Measurements from ENCODE around the gene RERE.

DNA sequence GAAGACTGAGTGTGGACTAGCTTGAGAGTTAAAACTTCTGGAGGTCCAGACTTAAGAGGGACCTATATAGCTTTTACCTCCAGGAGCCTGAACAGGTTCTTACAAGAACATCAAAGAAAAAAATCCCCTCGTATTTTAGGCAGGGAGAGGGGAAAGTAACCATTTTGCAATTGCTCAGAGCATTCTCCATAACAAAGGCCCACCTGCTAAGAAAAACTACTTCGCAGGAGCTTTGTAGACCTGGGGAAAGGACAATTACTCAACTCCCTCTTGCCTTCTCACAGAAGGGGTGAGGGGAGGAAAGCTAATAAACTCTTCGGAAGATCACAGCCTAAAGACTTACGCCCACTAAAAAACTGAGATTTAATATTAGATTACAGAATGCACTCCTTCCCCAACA is 86.3 kb downstream of the RERE start:
- TF ChIP-seq, protein P1, sequence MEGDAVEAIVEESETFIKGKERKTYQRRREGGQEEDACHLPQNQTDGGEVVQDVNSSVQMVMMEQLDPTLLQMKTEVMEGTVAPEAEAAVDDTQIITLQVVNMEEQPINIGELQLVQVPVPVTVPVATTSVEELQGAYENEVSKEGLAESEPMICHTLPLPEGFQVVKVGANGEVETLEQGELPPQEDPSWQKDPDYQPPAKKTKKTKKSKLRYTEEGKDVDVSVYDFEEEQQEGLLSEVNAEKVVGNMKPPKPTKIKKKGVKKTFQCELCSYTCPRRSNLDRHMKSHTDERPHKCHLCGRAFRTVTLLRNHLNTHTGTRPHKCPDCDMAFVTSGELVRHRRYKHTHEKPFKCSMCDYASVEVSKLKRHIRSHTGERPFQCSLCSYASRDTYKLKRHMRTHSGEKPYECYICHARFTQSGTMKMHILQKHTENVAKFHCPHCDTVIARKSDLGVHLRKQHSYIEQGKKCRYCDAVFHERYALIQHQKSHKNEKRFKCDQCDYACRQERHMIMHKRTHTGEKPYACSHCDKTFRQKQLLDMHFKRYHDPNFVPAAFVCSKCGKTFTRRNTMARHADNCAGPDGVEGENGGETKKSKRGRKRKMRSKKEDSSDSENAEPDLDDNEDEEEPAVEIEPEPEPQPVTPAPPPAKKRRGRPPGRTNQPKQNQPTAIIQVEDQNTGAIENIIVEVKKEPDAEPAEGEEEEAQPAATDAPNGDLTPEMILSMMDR (IDR thresholded peaks at IDR 0.05), result no peak
- TF ChIP-seq, protein P2, sequence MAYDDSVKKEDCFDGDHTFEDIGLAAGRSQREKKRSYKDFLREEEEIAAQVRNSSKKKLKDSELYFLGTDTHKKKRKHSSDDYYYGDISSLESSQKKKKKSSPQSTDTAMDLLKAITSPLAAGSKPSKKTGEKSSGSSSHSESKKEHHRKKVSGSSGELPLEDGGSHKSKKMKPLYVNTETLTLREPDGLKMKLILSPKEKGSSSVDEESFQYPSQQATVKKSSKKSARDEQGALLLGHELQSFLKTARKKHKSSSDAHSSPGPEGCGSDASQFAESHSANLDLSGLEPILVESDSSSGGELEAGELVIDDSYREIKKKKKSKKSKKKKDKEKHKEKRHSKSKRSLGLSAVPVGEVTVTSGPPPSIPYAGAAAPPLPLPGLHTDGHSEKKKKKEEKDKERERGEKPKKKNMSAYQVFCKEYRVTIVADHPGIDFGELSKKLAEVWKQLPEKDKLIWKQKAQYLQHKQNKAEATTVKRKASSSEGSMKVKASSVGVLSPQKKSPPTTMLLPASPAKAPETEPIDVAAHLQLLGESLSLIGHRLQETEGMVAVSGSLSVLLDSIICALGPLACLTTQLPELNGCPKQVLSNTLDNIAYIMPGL (CRISPR knock-in tag; IDR thresholded peaks at IDR 0.05), result no peak
- TF ChIP-seq, protein P3, sequence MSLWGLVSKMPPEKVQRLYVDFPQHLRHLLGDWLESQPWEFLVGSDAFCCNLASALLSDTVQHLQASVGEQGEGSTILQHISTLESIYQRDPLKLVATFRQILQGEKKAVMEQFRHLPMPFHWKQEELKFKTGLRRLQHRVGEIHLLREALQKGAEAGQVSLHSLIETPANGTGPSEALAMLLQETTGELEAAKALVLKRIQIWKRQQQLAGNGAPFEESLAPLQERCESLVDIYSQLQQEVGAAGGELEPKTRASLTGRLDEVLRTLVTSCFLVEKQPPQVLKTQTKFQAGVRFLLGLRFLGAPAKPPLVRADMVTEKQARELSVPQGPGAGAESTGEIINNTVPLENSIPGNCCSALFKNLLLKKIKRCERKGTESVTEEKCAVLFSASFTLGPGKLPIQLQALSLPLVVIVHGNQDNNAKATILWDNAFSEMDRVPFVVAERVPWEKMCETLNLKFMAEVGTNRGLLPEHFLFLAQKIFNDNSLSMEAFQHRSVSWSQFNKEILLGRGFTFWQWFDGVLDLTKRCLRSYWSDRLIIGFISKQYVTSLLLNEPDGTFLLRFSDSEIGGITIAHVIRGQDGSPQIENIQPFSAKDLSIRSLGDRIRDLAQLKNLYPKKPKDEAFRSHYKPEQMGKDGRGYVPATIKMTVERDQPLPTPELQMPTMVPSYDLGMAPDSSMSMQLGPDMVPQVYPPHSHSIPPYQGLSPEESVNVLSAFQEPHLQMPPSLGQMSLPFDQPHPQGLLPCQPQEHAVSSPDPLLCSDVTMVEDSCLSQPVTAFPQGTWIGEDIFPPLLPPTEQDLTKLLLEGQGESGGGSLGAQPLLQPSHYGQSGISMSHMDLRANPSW (CRISPR knock-in tag; conservative IDR thresholded peaks at IDR 0.05; ENCODE audit: low read depth), result no peak
- no peak for TF ChIP-seq KAT7 (CRISPR knock-in tag; IDR thresholded peaks at IDR 0.05; ENCODE audit: borderline replicate concordance)
- TF ChIP-seq, protein P4, sequence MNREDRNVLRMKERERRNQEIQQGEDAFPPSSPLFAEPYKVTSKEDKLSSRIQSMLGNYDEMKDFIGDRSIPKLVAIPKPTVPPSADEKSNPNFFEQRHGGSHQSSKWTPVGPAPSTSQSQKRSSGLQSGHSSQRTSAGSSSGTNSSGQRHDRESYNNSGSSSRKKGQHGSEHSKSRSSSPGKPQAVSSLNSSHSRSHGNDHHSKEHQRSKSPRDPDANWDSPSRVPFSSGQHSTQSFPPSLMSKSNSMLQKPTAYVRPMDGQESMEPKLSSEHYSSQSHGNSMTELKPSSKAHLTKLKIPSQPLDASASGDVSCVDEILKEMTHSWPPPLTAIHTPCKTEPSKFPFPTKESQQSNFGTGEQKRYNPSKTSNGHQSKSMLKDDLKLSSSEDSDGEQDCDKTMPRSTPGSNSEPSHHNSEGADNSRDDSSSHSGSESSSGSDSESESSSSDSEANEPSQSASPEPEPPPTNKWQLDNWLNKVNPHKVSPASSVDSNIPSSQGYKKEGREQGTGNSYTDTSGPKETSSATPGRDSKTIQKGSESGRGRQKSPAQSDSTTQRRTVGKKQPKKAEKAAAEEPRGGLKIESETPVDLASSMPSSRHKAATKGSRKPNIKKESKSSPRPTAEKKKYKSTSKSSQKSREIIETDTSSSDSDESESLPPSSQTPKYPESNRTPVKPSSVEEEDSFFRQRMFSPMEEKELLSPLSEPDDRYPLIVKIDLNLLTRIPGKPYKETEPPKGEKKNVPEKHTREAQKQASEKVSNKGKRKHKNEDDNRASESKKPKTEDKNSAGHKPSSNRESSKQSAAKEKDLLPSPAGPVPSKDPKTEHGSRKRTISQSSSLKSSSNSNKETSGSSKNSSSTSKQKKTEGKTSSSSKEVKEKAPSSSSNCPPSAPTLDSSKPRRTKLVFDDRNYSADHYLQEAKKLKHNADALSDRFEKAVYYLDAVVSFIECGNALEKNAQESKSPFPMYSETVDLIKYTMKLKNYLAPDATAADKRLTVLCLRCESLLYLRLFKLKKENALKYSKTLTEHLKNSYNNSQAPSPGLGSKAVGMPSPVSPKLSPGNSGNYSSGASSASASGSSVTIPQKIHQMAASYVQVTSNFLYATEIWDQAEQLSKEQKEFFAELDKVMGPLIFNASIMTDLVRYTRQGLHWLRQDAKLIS (CRISPR knock-in tag; IDR thresholded peaks at IDR 0.05; ENCODE audit: borderline replicate concordance), result no peak
- TF ChIP-seq, protein P5, sequence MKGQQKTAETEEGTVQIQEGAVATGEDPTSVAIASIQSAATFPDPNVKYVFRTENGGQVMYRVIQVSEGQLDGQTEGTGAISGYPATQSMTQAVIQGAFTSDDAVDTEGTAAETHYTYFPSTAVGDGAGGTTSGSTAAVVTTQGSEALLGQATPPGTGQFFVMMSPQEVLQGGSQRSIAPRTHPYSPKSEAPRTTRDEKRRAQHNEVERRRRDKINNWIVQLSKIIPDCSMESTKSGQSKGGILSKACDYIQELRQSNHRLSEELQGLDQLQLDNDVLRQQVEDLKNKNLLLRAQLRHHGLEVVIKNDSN (CRISPR knock-in tag; IDR thresholded peaks at IDR 0.05), result no peak
- TF ChIP-seq CBFB (CRISPR knock-in tag; IDR thresholded peaks at IDR 0.05; ENCODE audit: low read depth), result no peak
- no peak for TF ChIP-seq IRF2 (CRISPR knock-in tag; IDR thresholded peaks at IDR 0.05; ENCODE audit: borderline replicate concordance, low read depth)
- TF ChIP-seq FOXK1 (CRISPR knock-in tag; IDR thresholded peaks at IDR 0.05), result no peak
- TF ChIP-seq, protein P6, sequence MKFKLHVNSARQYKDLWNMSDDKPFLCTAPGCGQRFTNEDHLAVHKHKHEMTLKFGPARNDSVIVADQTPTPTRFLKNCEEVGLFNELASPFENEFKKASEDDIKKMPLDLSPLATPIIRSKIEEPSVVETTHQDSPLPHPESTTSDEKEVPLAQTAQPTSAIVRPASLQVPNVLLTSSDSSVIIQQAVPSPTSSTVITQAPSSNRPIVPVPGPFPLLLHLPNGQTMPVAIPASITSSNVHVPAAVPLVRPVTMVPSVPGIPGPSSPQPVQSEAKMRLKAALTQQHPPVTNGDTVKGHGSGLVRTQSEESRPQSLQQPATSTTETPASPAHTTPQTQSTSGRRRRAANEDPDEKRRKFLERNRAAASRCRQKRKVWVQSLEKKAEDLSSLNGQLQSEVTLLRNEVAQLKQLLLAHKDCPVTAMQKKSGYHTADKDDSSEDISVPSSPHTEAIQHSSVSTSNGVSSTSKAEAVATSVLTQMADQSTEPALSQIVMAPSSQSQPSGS (CRISPR knock-in tag; IDR thresholded peaks at IDR 0.05; ENCODE audit: borderline replicate concordance, low read depth), result no peak
- no peak for TF ChIP-seq NFE2L1 (CRISPR knock-in tag; IDR thresholded peaks at IDR 0.05)
- TF ChIP-seq, protein P7, sequence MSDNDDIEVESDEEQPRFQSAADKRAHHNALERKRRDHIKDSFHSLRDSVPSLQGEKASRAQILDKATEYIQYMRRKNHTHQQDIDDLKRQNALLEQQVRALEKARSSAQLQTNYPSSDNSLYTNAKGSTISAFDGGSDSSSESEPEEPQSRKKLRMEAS (CRISPR knock-in tag; IDR thresholded peaks at IDR 0.05), result no peak

Data from WTC11 (cell line).